Epidermal melanocyte (primary cell): Measurements from ENCODE around the gene FOXO1.

ENCODE experiments used
- DNase-seq: peaks from one replicate; pipeline ENCODE4 v3.0.0; 2011; ENCODE audit warnings: low spot score; ENCODE audit not compliant: insufficient read length

Gene FOXO1

GRCh38 chr13:40609972-40610726 lies 56.3 kb downstream of the FOXO1 start:
- DNase-seq: no peak

- DNase-seq: no peak
Measured at GRCh38 chr13:40608308-40608707, 58.1 kb downstream of the FOXO1 start.

- no peak for DNase-seq
Measured at GRCh38 chr13:40605573-40605972, 60.9 kb downstream of the FOXO1 start.

- no peak for DNase-seq
Measured at GRCh38 chr13:40604135-40604534, 62.3 kb downstream of the FOXO1 start.

- no peak for DNase-seq
Measured at GRCh38 chr13:40600149-40600751, 66.2 kb downstream of the FOXO1 start.

GRCh38 chr13:40599747-40600146 lies 66.7 kb downstream of the FOXO1 start:
- no peak for DNase-seq

- DNase-seq: no peak
Measured at GRCh38 chr13:40599124-40599523, 67.3 kb downstream of the FOXO1 start.

GRCh38 chr13:40598569-40598968 lies 67.9 kb downstream of the FOXO1 start:
- DNase-seq: no peak

GRCh38 chr13:40597735-40598365 lies 68.6 kb downstream of the FOXO1 start:
- no peak for DNase-seq

- DNase-seq: no peak
Measured at GRCh38 chr13:40596484-40596883, 70.0 kb downstream of the FOXO1 start.

- DNase-seq: no peak
Measured at GRCh38 chr13:40595693-40596092, 70.7 kb downstream of the FOXO1 start.

GRCh38 chr13:40592035-40592434 lies 74.4 kb downstream of the FOXO1 start:
- no peak for DNase-seq

- no peak for DNase-seq
Measured at GRCh38 chr13:40591091-40591490, 75.3 kb downstream of the FOXO1 start.

- no peak for DNase-seq
Measured at GRCh38 chr13:40590112-40590862, 76.2 kb downstream of the FOXO1 start.

- peak; percentile 47 for DNase-seq
Measured at GRCh38 chr13:40589285-40590109, 76.9 kb downstream of the FOXO1 start.

GRCh38 chr13:40588101-40588500 lies 78.3 kb downstream of the FOXO1 start:
- no peak for DNase-seq

GRCh38 chr13:40586886-40587565 lies 79.4 kb downstream of the FOXO1 start:
- no peak for DNase-seq

GRCh38 chr13:40585911-40586471 lies 80.5 kb downstream of the FOXO1 start:
- DNase-seq: no peak

- DNase-seq: no peak
Measured at GRCh38 chr13:40583738-40584137, 82.7 kb downstream of the FOXO1 start.

- DNase-seq: no peak
Measured at GRCh38 chr13:40582531-40582930, 83.9 kb downstream of the FOXO1 start.
